HG03457 (cell line): ENCODE data around the gene RFX7.
"Not testable (repeated sequence)": the region's sequence is repeated elsewhere in the genome, so short reads cannot be mapped to it uniquely, and the experiment has no call there.

Source experiments
- ATAC-seq: cut with Tn5 transposase; IDR thresholded peaks from one replicate; pipeline ENCODE4 v1.9.1; 2021; ENCODE audit warnings: moderate number of reproducible peaks; ENCODE audit not compliant: unreplicated experiment

The RFX7 gene

DNA sequence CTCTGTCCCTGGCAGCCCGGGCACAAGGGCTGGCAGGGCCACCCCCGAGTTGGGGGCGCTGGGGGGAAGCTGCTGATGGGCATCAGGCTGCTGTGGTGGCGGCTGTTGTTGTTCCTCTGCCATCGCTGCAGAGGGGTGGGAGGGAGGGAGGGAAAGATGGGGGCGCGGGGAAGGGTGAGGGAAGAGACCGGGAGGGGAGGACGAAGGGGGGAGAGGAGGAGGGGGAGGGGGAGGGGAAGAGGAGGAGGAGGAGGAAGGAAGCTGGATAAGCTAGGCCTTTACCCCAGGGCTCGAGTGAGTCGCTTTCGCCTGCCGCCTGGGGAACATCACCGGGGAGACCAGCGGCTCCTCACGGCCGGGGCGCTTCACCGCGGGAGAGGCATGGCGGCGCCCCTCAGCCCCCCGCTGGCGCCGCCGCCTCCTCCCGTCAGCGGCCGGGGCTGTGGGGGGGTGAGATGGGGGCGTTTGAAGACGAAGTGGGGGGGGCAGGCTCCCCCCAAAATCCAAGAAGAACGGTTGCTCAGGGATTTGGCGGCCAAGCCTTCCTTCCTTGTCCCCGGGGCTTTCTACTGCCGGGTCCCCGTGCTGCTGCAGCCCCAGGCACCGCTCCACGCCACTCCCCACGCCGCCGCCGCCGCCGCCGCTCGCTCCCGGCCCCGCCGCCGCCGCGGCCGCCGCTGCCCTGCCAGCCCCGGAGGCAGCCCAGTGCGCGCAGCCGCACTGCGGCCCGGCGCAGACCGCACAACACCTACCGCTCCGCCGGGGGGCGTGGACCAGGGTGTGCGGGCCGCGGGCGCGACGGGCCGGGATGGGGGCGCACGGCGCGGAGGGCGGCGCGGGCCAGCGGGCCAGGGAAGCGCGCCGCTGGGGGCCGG lies at the start of gene RFX7:
Gene RFX7, minus strand, starts transcription at position 717 of the 875 bp plus-strand sequence. Its CDS starts 594 bp downstream, at position 123.
- ATAC-seq = no peak

DNA sequence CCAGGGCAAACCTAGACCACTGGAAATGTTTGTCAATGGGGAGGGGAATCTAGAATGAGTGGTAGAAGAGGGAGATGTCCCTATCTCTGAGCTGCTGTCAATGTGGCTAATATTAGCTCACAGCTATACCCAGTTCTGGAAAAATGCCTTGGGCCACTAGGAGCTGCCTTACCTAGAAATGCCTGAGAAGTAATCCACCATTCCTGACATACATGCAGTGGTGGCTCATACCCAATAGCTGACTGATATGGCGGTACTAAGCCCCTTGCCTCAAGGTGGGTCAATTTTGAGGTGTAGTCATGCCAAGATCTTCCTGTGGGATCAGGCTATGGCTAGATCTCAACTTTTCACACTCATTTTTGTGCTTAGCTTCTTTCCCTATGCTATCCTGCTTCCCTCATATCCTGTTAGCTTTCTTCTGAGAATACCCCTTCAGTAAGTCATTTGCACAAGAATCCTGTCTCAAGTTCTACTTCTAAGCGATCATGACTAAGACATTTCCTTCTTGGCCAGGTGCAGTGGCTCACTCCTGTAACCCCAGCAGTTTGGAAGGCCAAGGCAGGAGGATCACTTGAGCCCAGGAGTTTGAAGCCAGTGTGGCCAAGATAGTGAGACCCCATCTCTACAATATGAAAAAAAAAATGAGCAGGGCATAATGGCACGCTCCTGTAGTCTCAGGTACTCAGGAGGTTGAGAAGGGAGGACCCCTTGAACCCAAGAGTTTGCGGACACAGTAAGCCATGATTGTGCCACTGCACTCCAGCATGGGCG lies 49.1 kb upstream of the RFX7 start:
- no peak for ATAC-seq

DNA sequence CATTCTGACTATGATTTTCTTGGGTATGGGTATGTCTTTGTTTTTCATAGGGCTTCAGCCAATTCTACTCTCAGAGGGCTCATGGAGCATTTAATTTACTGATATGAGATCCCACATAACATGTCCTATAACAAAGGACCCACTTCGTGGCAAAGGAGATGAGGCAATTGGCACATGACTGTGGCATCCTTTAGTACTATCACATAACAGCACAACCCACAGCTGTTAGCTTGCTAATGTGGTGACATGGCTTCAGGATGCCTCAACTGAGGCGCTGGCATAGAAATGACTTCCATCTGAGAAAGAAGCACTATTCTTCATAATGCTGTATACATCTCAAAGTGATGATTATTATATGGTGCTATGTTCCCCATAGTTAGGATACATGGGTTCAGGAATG lies 48.1 kb upstream of the RFX7 start:
- no peak for ATAC-seq

DNA sequence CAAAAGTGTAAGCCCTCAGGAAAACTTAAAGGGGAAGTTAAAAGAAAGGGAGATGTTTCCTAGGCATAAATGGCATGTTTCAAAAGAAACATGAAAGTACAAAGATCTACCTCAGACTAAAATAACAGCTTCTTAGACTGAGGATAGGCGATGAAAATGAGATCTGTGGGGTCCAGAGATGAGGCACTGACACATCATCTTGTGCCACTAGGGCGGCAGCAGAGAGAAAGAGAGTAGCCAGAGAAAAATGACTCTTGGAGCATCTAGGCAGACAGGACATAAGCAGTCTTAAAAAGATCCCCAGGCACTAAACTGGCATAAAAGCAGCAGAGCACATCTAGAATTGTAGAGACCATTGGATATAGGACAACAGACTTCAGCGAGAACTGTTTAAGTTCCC lies 42.5 kb upstream of the RFX7 start:
- no peak for ATAC-seq

DNA sequence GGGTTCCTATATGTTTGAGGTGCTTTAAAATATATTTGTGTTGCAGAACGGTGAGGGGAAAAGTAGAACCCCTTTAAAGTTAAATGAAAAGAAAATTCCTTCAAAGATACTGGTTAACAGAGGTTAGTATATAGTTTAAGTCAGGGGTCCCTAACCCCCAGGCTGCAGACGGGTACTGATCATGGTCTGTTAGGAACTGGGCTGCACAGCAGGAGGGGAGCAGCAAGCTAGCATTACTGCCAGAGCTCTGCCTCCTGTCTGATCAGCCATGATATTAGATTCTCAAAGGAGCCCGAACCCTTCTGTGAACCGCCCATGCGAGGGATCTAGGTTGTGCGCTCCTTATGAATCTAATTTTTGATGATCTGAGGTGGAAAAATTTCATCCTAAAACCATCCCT lies 37.5 kb upstream of the RFX7 start:
- no peak for ATAC-seq

DNA sequence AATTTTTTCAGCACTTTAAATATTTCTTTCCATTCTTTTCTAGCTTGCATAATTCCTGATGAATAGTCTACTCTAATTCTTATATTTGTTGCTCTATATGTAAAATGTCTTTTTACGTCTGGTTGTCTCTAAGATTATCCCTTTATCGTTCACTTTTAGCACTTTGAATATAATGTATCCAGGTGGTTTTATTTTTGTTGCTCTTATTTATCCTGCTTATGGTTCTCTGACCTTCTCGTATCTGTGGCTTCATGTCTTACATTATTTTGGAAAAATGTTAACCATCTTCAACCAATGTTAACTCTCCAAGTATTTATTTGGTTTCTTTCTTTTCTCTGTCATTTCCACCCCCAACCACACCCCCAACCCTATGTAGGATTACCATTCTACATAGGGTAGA lies 30.0 kb upstream of the RFX7 start:
- no peak for ATAC-seq

DNA sequence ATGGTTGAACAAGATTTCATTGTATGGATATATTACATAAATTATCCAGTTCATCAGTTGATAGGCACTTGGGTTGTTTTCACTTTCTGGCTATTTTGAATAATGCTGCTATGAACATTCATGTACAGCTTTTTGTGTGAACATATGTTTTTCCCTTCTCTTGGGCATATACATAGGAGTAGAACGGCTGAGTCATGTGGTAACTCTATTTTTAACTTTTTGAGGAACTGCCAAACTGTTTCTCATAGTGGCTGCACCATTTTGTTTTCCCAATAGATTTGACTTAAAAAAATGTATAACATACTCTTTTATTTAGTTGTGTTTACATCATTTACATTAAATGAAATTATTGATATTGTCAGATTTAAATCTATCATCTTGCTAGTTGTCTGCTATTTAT lies 28.8 kb upstream of the RFX7 start:
- ATAC-seq = no peak

DNA sequence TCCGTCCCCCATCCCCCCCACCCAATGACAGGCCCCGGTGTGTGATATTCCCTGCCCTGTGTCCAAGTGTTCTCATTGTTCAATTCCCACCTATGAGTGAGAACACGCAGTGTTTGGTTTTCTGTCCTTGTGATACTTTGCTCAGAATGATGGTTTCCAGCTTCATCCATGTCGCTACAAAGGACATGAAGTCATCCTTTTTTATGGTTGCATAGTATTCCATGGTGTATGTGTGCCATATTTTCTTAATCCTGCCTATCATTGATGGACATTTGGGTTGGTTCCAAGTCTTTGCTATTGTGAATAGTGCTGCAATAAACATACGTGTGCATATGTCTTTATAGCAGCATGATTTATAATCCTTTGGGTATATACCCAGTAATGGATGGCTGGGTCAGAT lies 22.8 kb upstream of the RFX7 start:
- not testable (repeated sequence) for ATAC-seq

DNA sequence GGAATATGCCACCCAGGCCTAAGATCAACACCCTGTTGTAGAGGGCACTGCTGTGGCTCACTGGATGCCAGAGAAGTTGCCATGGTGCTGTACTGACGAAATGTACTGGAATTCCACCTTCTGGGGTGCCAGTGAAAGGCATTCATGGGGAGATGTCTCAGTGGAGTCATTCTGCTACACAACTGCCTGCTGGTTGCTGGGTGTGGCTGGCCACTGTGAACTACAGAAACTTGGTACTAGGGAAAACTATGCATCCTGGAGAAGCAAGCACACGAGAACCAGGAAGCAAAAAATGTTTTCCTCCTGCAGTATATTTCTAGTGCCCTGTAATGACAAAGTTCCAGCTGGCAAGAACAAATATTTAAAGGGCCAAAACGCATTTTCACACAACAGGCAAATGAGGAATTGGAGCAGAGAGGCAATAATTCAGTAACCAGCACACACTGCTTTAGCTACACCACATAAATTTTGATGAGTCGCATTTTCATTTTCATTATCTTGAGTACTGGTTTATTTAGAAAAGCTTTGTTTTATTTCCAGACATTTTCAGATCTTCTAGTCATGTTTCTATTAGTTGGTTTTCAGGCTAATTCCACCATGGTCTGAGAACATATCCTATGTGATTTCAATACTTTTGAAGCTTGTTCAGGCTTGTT lies 18.3 kb upstream of the RFX7 start:
- ATAC-seq = no peak

DNA sequence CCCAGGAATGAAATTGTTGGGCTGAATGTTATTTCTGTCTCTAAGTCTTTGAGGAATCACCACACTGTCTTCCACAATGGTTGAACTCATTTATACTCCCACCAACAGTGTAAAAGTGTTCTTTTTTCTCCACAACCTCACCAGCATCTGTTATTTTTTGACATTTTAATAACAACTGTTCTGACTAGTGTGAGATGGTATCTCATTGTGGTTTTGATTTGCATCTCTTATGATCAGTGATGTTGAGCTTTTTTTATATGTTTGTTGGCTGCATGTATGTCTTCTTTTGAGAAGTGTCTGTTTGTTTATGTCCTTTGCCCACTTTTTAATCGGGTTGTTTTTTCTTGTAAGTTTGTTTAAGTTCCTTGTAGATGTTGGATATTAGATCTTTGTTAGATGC lies 13.6 kb upstream of the RFX7 start:
- ATAC-seq = not testable (repeated sequence)

DNA sequence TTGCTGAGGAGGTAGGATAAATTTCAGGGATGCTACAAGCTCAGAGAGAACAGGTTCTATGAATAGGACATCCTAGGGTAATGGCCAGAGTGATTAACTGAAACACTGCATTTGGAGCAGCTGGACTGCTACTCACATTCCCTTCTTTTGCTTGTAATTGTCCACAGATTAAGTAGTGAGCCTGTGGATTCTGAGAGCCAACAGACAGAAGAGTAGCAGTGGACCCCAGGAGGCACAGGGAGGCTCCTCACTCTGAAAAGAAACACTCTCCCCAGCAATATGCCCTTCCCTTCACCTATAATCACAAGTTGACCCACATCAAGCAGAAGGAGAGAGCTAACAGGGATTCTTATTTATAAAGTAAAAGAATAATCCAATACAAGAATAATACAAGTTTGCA lies 10.6 kb upstream of the RFX7 start:
- ATAC-seq = no peak

DNA sequence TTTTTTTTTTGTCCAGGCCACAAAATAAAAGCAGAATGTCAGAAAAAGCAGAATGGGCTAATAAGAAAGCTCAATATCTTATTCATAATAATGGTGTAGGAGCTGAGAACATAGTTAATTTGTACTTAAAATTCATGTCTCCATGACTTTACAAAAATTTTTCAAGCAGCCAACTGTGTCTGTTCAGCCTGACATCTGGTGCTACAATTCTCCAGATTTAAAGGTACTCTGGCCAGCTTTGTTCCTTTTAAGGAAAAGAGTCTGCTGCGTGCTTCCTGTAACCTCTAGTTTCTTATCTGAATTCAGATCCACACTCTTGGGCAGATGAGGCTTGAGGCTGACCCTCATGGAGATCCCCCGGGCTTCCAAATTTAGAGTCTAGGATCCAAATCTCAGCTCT lies 8.7 kb upstream of the RFX7 start:
- no peak for ATAC-seq

DNA sequence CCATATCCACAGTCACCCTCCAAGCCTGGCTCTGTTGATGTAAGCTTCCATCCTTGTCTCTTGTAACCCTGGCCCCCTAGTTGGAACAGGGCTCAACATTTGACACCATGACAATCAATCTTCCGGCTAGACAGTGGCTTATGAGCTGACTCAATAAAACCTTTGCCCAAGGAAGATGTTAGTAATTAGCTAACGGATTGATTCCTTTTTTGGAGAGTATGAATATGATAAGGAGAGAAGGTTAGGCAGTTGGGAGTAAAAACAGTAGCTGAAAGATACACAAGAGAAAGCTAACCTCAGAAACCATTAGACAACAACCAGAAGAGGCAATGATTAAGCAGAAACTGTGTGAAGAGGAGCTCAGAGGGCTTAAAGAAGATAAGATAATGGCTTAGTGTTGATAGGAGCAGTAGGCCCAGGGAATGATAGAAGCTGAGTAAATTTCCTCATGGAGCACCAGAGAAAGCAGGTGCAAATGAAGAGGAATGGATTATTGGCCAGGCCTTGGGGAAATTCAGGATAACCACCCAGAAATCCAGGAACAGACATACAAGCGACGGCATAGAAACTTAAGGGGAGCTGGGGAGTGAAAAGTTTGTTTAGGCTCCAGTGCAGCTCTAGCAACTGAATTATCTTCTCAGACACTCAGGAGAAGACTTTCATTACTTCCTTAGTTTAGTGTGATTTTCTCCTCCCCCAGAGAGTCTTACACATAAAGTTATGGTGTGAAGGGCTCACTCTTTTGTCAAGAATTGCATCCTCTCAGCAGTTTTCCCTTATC lies 7.8 kb upstream of the RFX7 start:
- no peak for ATAC-seq

DNA sequence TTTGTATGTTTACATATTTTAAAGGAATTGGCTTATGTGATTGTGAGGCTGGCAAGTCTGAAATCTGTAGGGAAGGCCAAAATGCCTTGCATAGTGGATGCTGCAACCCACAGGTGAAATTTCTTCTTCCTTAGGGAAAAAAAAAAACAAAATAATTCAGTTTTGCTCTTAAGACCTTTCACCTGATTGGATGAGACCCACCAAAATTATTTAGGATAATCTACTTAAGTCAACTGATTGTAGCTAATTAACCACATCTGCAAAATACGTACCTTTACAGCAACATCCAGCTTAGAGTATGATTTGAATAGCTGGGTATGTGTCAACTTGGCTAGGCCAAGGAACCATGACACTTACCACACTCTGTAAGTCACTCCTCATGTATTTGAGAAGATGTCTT lies 6.9 kb upstream of the RFX7 start:
- ATAC-seq = no peak

DNA sequence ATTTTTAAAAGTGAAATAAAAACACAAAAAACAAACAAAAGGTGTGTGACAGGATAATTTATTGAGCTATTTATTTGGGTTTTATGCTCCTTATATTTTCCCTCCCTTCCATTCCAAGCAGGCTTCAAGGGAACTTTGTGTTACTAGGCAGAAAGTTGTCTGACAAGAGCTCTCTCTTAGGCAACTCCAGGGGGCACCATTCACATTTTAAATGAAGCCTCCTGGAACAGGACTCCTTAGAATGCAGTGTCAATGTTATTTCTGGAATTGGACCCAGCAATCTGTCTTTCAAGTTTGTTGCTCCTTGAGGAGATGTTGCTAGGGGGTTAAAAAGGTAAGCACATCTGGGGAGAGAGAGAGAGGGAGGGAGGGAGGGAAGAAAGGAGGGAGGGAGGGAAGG lies 5.4 kb upstream of the RFX7 start:
- no peak for ATAC-seq

DNA sequence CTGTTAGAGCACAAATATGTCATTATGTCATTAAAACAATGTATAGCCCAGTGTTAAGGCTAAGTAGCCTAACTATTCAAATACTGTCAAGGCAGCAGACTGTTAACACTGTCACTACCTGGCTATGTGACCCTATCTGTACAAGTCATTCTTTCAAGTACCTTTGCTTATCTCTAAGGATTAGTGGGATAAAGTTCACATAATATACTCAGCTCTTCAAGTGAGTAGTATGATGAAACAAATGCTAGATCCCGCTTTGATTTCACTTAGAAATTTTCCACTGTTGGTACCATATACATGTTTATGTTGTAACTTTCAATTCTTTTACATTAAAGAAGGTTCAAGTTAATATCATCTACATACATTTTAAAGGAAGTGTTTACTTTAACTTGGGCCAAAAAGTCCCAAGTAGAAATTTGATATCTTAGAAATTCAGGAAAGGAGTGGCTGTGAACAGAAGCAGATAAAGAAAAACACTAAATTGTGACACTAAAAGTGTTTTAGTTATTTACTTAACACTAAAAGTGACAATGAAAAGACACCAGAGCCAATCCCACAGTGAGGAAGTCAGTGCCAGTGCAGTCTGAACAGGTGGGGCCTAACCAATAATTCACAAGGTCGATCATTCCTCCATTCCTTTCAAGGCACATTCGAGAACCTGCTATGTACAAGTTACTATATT lies 4.8 kb upstream of the RFX7 start:
- no peak for ATAC-seq

DNA sequence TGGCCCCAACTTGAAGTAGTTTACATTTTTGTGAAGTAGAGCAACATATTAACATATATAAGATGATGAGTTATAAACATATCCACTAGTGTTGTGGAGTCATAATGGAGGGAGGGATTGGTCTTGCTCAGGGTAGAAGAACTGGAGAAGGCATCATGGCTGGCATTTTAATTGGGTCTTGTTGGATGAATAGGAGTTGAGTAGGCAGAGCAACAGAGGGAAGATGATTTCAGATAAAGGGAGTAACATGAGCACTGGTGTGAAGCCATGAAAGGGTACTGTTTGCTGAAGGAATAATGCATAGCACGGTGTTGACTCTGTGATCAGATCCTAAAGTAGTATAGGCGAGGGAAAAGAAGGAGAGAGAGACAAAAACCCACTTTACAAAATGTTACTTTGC lies 3.6 kb upstream of the RFX7 start:
- no peak for ATAC-seq

DNA sequence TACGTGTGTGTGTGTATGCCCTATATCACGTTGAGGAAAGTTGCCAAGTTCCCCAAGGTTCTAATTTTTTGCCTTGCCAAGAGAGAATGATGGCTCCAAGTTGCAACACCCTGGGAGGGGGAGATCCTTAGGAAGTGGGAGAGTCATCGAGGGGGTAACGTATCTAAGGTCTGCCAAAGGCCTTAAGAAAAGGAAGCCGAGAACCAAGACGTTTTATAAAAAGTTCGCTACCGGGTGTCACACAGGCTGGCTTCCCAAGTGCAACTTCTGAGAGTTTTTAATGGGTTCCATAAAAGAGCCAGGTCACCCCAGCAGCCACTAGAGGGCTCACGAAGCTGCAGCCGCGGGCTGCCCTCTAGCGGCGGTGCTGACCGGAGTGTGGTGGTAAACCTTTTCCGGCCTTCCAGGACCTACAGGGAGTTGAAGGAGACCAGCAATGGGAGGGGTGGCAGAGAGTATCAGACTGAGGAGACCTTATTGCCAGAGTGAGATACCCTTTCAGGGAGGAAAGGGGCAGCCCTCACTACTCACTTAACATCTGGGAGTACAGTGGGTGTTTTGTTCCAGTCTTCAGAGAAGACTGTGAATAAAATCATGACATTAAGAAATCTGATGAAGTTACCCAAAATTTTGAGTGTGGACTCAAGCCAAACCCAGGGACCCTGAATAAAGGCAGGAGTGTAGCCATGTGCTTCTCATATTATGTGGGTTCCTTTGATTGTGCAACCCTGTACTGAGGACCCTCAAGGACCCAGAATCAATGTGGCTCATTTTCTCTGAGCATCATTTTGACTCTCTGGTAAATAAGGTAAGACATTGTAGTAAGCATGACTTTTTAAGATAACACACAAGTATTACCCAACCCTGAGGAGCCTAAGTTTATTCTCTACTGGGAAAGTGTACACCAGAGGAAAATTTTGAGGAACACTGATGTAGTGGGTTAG lies 2.5 kb upstream of the RFX7 start:
- peak; percentile 64 for ATAC-seq
